Glutamatergic neuron (in vitro differentiated cells): Measurements from ENCODE around the gene RAB6B. TPM values are rescaled to one million over a fixed set of nuclear protein-coding genes. Genes with fewer than 3 reads are reported as not detected.

ENCODE experiments used
- DNase-seq: peaks from one replicate; pipeline ENCODE4 v3.0.0; 2022
- H3K27ac Mint-ChIP-seq: one replicate; pipeline ENCODE4 v1.8.0; 2020; ENCODE audit warnings: mild to moderate bottlenecking, mixed read lengths, inconsistent platforms; ENCODE audit not compliant: unreplicated experiment
- H3K27me3 Mint-ChIP-seq: one replicate; pipeline ENCODE4 v1.8.0; 2020; ENCODE audit warnings: mild to moderate bottlenecking, moderate library complexity, mixed read lengths, inconsistent platforms; ENCODE audit not compliant: unreplicated experiment
- H3K36me3 Mint-ChIP-seq: one replicate; pipeline ENCODE4 v1.8.0; 2020; ENCODE audit warnings: mild to moderate bottlenecking, mixed read lengths, inconsistent platforms; ENCODE audit not compliant: unreplicated experiment
- H3K4me1 Mint-ChIP-seq: one replicate; pipeline ENCODE4 v1.8.0; 2020; ENCODE audit warnings: mild to moderate bottlenecking, low read depth, mixed read lengths, inconsistent platforms; ENCODE audit not compliant: unreplicated experiment
- H3K4me3 Mint-ChIP-seq: one replicate; pipeline ENCODE4 v1.8.0; 2020; ENCODE audit warnings: mild to moderate bottlenecking, mixed read lengths, inconsistent platforms; ENCODE audit not compliant: unreplicated experiment
- H3K9me3 Mint-ChIP-seq: one replicate; pipeline ENCODE4 v1.8.0; 2020; ENCODE audit warnings: mild to moderate bottlenecking, moderate library complexity, mixed read lengths, inconsistent platforms; ENCODE audit not compliant: unreplicated experiment
- total RNA-seq: library from RNA; stranded (reverse); fragmentation: NEBNext Ultra II Directional; extraction: Animal tissue kit (Norgen Biotek cat#: 25700); gene quantifications from one replicate; pipeline ENCODE4 v1.2.1, GENCODE V29; 2021; ENCODE audit not compliant: unreplicated experiment
- TF ChIP-seq, protein P1 (sequence below): fragments of 200-600 bp; sonication (generic); IDR thresholded peaks from one replicate; pipeline ENCODE4 v1.5.0; 2021; ENCODE audit not compliant: partially characterized antibody, unreplicated experiment

The RAB6B gene
- total RNA-seq, 1 donor from 2014 or later, result 222 TPM

DNA sequence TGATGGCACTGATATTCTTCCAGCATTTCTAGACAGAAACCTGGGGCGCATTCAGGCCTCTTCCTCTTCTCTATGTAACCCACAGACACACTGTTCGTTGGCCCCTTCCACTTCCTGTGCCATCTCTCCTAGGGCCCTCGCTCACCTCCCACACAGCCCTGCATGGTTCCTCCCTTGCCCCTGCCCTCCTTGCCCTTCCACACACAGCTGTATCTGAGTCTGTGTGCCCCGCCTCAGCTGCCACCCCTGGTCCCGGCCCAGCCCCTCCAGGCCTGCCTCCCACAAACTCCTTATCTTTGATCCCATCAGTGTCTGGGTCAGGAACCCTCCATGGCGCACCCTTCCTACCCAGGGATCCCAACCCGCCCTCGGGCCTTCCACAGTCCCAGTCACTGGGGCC is 37.9 kb downstream of the RAB6B start:
- Mint-ChIP-seq H3K27ac (no peak overlapping the region), H3K9me3 (peaks cover 7% of the 10 kb centered on the region), H3K27me3 (peaks cover 11% of the 10 kb centered on the region), H3K4me1 (peaks cover 20% of the 10 kb centered on the region), H3K4me3 (no peak overlapping the region), H3K36me3 (no peaks in the 10 kb centered on the region)
- TF ChIP-seq, protein P1, sequence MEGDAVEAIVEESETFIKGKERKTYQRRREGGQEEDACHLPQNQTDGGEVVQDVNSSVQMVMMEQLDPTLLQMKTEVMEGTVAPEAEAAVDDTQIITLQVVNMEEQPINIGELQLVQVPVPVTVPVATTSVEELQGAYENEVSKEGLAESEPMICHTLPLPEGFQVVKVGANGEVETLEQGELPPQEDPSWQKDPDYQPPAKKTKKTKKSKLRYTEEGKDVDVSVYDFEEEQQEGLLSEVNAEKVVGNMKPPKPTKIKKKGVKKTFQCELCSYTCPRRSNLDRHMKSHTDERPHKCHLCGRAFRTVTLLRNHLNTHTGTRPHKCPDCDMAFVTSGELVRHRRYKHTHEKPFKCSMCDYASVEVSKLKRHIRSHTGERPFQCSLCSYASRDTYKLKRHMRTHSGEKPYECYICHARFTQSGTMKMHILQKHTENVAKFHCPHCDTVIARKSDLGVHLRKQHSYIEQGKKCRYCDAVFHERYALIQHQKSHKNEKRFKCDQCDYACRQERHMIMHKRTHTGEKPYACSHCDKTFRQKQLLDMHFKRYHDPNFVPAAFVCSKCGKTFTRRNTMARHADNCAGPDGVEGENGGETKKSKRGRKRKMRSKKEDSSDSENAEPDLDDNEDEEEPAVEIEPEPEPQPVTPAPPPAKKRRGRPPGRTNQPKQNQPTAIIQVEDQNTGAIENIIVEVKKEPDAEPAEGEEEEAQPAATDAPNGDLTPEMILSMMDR, result no peak
- DNase-seq, result no peak

DNA sequence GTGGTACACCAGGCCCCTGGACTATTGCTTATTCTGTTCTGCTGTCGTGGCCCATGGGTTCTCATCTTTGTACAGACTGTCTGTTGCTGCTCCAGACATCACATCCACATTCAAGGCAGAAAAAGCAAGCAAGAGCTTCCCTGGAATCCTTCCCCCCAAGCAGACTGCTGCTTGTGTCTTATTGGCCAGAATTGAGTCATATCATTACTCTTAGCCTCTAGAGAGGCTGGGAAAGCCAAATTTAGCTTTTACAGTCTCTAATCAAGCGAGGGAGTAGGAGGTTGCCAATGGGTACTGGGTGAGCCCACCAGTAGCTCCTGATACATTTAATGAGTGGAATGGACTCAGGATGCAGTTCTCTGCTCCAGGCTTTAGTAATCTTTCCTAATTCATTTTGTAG is 39.4 kb downstream of the RAB6B start:
- peaks cover 1% of the 10 kb centered on the region for H3K36me3 Mint-ChIP-seq
- H3K27ac Mint-ChIP-seq, result no peak overlapping the region
- DNase-seq, result no peak

DNA sequence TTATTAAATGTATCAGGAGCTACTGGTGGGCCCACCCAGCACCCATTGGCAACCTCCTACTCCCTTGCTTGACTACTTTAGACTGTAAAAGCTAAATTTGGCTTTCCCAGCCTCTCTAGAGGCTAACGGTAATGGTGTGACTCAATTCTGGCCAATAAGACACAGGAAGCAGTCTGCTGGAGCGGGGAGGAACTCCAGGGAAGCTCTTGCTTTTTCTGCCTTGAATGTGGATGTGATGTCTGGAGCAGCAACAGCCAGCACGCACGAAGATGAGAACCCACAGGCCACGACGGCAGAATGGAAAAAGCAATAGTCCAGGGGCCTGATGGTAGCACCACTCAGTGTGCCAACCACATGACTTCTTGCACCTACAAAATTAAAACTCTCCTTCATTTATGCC is 39.9 kb downstream of the RAB6B start:
- Mint-ChIP-seq H3K9me3 (peaks cover 17% of the 10 kb centered on the region), H3K4me1 (peaks cover 12% of the 10 kb centered on the region), H3K27me3 (peaks cover 9% of the 10 kb centered on the region), H3K4me3 (no peak overlapping the region), H3K36me3 (peaks cover 5% of the 10 kb centered on the region), H3K27ac (no peak overlapping the region)
- TF ChIP-seq, protein P1, result no peak
- no peak for DNase-seq

More for the DNA sequence above, 39.4 kb downstream of the RAB6B start:
- Mint-ChIP-seq H3K9me3 (peaks cover 13% of the 10 kb centered on the region), H3K4me3 (no peak overlapping the region), H3K4me1 (peaks cover 14% of the 10 kb centered on the region), H3K27me3 (peaks cover 9% of the 10 kb centered on the region)
- TF ChIP-seq, protein P1, result no peak

DNA sequence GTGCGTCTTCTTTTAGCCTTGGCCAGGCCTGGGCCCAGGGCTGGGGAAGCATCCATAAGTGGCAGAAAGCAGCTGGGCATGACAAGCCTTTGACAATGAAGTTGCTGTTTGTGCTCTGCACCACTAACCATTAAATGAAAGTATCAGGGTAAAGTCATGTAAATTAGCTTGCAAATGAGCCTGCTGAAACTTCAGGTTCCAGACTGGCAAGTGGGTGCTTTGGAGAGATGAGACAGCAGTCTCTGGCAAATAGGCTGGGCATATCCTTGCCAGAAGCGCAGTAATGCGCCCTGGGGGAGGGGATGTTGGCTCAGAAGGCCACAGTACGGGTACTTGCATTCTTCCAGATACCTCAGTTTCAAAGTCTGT is 40.7 kb downstream of the RAB6B start:
- no peak for DNase-seq
- peaks cover 9% of the 10 kb centered on the region for H3K27me3 Mint-ChIP-seq
- H3K27ac Mint-ChIP-seq, result no peak overlapping the region
- peaks cover 5% of the 10 kb centered on the region for H3K36me3 Mint-ChIP-seq
- H3K9me3 Mint-ChIP-seq, result peaks cover 17% of the 10 kb centered on the region
- H3K4me1 Mint-ChIP-seq, result peaks cover 9% of the 10 kb centered on the region
- no peak overlapping the region for H3K4me3 Mint-ChIP-seq
- TF ChIP-seq, protein P1, result no peak

DNA sequence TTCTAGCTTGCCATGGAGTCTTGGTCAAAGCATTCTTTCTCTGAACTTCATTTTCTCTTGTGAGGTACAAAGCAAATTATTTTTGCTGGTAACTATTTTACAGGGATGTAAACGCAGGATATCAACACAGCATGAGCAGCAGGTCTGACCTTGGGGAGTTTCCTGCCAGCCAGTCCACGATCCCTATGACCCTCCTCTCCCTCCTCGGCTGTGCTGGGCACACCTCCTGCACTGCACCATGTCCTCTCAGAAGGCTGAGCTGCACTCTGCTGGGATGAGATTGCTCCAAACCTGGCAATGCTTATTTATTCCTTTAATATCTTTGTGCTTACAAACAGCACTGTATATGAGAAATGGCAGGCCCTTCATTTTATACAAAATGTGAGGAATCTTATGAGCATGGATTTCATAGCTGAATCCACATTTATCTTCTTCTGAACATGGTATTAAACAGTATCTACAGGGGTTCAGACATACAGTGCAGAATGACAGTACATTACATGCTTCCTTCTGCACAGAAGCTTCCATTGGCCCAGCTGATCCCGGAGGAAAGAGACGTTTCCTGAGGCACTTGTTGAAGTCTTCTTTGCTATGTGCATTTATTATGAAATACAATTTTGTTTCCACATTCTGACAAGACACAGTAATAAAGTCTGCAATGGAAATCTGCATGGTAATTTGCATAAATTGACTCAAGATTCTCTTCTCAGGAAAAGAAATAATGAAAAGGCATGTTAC is 41.2 kb downstream of the RAB6B start:
- peaks cover 5% of the 10 kb centered on the region for H3K4me1 Mint-ChIP-seq
- peaks cover 17% of the 10 kb centered on the region for H3K9me3 Mint-ChIP-seq
- TF ChIP-seq, protein P1, result no peak
- H3K27me3 Mint-ChIP-seq, result peaks cover 7% of the 10 kb centered on the region
- H3K27ac Mint-ChIP-seq, result no peak overlapping the region
- no peak for DNase-seq
- H3K36me3 Mint-ChIP-seq, result peaks cover 5% of the 10 kb centered on the region
- no peak overlapping the region for H3K4me3 Mint-ChIP-seq
